GM21381 (cell line): ENCODE measurements around the gene FUOM.
"Not testable (repeated sequence)": the region's sequence is repeated elsewhere in the genome, so short reads cannot be mapped to it uniquely, and the experiment has no call there.

ENCODE experiments used
- ATAC-seq: cut with Tn5 transposase; IDR thresholded peaks from one replicate; pipeline ENCODE4 v1.9.1; 2021; ENCODE audit warnings: mild to moderate bottlenecking, moderate library complexity; ENCODE audit not compliant: unreplicated experiment

The FUOM gene

DNA sequence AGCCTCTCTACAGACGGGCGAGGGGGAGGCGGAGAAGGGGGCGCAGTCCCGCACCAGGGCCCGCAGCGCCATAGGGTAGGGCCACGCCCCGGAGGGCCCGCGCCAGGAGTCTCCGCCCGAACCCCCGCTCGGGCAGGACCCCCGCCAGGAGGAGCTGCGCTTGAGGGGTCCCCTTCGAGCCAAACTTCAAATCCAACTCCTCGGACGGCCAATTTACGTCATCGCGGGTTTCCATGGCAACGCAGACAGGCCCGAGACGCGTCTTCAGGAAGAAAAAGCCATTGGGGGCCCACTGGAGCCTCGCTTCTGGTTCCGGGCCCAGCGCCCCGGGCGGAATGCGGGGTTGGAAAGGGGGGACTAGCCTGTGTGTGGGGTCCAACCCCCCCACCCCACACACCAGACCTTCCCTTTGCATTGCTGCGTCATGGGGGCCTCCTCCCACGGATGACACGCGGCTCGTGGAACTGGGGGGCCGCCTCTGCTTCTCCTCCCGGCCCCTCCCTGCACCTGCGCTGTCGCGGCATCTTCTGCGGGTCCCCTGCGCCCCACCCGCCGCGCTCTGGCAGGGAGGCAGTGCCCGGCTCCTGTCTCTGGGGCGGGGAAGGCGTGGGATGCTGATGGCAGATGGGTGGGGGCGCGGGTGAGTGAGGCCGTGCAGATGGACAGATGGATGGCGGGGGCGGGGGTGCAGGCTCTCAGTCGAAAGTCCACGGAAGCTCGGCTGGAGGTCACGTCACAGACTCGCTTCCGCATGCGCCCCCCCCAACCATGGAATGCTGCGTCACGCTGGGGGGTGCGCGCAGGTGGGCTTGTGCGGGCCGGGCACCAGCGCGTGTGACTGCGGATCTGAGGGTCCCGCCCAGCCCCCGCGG lies 22.3 kb downstream of the FUOM start:
- no peak for ATAC-seq

DNA sequence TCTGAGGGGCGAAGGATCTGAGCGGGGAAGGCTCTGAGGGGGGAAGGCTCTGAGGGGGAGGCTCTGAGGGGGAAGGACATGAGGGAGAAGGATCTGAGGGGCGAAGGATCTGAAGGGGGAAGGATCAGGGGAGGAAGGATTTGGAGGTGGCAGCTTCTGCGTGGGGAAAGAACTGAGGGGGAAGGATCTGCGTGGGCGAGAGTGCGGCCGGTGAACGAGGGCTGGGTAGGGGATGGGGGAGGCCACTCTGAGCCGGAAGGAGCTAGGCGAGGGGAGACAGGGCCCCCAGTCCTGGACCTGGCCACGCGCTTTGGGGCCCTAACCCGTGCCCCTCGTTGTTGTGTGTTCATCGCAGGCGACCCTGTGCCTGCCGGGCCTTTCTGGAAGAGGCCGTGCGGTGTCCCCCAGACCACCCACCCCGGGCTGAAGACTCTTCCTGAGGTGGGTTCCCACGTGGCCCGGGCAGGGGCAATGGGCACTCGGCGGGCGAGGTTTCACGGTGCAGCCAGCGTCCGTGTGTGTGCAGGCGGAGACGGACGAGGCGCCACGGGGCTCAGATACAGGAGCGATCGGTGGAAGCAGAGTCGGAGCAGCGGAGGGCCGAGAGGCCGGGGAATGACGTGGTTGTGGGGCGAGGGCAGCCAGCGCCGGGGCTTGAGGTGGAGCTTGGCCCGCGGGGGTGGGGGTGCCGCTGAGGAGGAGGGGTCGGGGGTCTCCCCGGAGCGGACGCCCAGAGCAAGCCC lies 23.1 kb downstream of the FUOM start:
- no peak for ATAC-seq

- no peak for ATAC-seq
Measured at GRCh38 chr10:133332936-133333699, 24.7 kb downstream of the FUOM start.

DNA sequence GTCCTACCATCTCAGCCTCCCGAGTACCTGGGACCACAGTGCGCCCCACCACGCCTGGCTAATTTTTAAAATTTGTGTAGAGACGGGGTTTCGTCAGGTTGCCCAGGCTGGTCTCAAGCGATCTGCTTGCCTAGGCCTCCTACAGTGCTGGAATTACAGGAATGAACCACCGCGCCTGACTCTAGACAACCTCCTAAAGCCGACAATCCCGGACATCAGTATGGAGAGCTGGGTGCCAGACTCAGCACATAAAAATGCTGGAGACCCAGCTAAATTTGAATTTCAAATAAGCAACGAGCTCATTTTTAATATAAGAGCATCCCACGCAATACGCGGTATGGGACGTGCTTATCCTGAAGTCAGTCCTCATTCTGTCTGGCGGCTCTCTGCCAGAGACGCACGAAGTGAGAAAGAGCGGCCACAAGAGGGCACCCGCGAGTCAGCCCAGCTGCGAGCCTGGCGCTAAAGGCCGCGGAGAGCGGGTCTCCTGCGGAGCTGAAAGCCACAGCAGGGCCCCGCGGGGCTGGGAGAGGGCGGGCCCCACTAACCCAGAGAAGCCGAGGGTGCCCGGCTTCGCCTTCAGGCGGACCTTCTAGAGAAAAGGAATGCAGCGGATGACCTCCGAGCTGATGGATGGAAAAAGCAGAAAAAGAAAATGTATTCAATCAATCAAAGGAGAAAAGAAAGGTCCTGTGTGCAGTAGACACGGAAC lies 28.2 kb downstream of the FUOM start:
- peak; percentile 74 for ATAC-seq

- ATAC-seq, result no peak
Measured at GRCh38 chr10:133328358-133329343, 29.2 kb downstream of the FUOM start.

GRCh38 chr10:133327651-133328357 lies 30.0 kb downstream of the FUOM start:
- ATAC-seq, result no peak

DNA sequence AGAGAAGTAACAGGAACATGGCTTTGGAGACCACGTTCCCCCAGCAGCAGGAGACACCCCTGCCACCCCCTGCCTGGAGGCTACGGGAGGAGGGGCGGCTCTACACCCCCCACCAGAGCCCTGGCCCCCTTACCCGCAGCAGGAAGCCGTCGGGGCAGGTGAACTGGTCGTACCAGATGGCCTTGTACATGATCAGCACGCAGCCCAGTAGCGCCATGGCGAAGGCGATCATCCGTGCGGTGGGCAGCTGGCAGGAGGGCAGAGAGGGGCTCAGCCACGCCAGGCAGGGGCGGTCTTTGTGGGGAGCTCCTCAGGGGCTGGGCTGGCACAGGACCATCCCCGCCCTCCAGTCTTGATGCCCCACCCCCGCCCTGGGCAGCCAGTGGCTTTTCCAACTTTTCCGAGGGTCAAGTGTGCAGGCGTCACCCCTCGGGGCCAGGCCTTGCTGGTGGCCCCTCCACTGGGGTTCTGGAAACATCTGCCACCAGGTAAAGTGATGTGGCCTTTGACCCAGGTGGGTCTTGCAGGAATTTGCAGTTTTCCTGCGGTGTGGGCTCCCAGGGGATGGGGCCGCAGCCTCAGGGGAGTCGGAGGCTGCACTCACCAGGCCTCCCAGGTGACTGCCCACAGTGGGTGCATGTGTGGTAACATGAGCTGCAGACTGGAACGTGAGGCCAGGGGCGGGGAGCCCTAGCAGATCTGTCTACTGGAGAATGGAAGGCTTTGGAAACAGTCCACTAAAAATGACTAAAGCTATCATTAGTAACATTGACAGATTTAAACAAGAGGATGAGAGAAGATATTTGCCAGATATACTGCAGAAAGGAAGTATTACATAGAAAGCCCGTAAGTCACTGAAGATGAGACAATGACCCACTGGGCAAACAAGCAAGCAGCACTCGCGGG lies 30.8 kb downstream of the FUOM start:
- no peak for ATAC-seq

GRCh38 chr10:133326223-133326551 lies 31.6 kb downstream of the FUOM start:
- ATAC-seq, result no peak

DNA sequence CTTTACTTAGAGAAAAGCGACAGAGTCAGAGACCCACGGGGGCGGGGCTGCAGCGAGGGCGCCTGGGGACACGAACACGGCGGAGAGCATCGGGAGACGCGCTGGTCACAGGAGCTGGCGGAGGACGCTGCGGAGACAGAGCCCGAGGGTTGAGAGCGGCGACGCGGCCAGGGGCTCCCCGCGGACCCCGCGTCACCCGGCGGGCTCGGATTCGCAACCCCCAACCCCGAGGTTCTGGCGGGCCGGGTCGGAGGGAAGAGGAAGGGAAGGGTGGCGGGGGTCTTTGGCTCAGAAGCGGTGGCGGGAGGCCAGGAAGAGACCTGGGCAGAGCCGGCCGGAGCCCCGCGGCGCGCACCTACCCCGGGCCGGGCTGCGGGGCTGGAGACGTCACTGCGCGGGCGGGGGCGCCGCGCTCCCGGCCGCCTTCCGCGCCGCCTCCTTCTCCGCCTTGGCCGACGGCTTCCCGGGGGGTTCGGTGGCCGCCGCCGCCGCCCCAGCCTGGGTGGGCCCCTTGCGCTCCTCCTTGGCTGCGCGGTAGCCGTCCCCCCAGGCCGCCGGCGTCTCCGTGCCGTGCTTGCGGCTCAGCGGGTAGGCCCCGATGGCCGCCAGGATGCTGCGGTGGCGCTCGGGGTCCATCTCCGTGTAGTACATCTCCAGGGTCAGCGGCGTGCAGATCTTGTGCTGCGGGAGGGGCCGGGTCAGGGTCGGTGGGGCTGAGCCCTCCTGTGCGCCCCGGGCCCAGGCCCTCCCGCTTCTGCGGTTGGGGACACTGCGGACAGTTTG lies 32.2 kb downstream of the FUOM start:
- no peak for ATAC-seq

- no peak for ATAC-seq
Measured at GRCh38 chr10:133324857-133325260, 33.0 kb downstream of the FUOM start.

DNA sequence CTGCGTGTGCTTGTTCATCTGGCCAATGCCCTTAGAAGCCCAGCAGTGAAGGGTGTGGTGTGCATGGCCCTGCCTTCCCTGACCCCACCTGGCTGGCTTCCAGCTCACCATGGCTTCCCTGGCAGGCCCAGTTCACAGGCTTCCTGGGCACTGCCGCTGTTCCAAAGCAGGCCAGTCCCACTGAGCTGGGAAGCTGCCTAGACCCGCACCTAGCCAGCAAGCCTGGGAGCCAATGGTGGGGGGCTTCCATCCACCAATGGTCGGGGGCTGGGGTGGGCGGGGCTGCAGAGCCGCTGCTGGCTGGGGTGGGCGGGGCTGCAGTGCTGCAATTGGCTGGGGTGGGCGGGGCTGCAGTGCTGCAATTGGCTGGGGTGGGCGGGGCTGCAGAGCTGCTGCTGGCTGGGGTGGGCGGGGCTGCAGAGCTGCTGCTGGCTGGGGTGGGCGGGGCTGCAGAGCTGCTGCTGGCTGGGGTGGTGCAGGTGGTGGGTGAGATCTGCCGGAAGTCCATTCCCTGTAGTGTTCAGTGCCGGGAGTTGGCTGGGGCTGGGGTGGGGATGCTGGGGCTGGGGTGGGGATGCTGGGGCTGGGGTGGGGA lies 33.5 kb downstream of the FUOM start:
- ATAC-seq, result no peak

- ATAC-seq, result not testable (repeated sequence)
Measured at GRCh38 chr10:133322064-133322709, 35.6 kb downstream of the FUOM start.

GRCh38 chr10:133320852-133321422 lies 36.9 kb downstream of the FUOM start:
- not testable (repeated sequence) for ATAC-seq

- peak; percentile 77 for ATAC-seq
Measured at GRCh38 chr10:133318494-133319127, 39.2 kb downstream of the FUOM start.

- ATAC-seq, result no peak
Measured at GRCh38 chr10:133316732-133317131, 41.1 kb downstream of the FUOM start.

DNA sequence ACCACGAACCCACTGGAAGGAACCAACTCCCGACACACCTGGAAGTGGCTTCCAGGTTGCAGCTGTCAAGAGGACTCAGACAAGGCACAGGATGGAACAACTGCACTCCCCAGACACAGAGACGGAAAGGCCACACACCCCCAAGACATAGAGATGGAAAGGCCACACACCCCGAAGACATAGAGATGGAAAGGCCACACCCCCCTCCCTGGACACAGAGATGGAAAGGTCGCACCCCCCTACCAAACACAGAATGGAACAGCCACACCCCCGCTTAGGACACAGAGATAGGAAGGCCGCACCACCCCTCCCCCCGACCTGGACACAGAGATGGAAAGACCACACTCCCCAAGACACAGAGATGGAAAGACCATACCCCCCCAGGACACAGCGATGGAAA lies 41.6 kb downstream of the FUOM start:
- ATAC-seq, result no peak
